IPS-15b (cell line): ENCODE data around the gene DDX54.

Experiments used
- H3K27me3 ChIP-seq: one replicate; pipeline ENCODE4 v1.6.1; 2013; ENCODE audit warnings: low read length; ENCODE audit not compliant: control insufficient read depth, insufficient read depth
- H3K36me3 ChIP-seq: one replicate; pipeline ENCODE4 v1.6.1; 2013; ENCODE audit warnings: low read length; ENCODE audit not compliant: control insufficient read depth, insufficient read depth
- H3K4me1 ChIP-seq: one replicate; pipeline ENCODE4 v1.6.1; 2013; ENCODE audit warnings: mild to moderate bottlenecking, low read length; ENCODE audit not compliant: control insufficient read depth, insufficient read depth
- H3K4me3 ChIP-seq: one replicate; pipeline ENCODE4 v1.5.1; 2013; ENCODE audit warnings: low read depth, low read length
- H3K9ac ChIP-seq: one replicate; pipeline ENCODE4 v1.6.1; 2013; ENCODE audit warnings: low read depth, mild to moderate bottlenecking, low read length
- H3K9me3 ChIP-seq: one replicate; pipeline ENCODE4 v1.6.1; 2013; ENCODE audit warnings: mild to moderate bottlenecking, low read length; ENCODE audit not compliant: control insufficient read depth, insufficient read depth

DDX54 gene

DNA sequence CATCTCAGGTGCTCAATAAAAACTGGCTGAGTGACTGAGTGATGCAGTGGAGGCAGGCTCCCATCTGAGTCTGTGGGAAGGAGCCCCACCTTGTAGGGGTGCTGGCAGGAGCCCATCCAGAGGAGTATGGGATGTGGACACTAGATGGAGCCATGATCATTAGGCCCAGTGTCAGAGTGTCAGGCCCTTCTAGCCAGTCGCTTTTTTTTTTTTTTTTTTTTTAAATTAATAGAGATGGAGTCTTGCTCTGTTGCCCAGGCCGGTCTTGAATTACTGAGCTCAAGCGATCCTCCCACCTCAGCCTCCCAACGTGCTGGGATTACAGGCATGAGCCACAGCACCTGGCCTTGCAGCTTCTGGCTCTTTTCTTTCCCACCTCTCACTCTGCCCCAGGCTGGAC, 11.7 kb upstream of the DDX54 start:
- no peaks in the 10 kb centered on the region for H3K4me1 ChIP-seq
- H3K36me3 ChIP-seq: no peaks in the 10 kb centered on the region
- no peaks in the 10 kb centered on the region for H3K27me3 ChIP-seq
- no peaks in the 10 kb centered on the region for H3K9me3 ChIP-seq
- no peak overlapping the region for H3K9ac ChIP-seq
- H3K4me3 ChIP-seq: no peak overlapping the region

DNA sequence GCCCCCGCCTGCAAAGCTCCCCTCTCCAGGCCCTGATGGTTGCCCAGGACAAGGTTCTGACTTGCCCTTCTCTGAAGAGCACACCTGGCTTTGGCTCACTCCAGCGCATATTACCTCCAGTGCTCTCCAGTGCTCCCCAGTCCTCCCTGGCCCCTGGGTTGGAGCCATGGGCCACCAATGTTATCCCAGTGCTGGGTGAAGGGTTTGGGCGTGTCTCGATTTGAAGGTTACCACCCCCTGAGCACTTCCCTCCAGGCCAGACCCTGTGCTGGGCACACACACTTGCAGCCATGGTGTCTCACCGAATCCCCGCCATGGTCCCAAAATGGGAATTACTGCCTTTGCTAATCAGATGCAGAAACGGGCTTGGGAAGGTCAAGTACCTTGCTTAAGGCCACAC, 11.3 kb upstream of the DDX54 start:
- no peak overlapping the region for H3K9ac ChIP-seq

DNA sequence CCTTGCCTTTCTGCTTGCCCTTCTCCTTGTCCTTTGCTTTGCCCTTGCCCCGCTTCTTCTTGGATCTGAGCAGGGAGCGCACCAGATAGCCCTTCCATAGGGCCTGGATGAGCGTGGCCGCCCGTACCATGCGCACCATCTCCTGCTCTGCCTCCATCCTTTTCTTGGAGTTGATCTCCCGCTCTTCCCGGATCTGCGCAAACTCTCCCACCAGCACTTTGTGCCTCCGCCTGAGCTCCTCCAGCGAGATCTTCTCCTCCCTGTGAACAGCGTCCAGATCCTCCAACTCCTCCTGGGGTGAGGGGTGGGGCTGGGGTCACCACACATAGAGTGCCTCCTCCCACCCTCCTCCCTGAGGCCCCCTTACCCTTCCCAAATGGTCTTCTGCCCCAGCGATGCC, 10.3 kb upstream of the DDX54 start:
- Histone ChIP-seq H3K4me1 (no peaks in the 10 kb centered on the region), H3K27me3 (no peaks in the 10 kb centered on the region), H3K36me3 (peaks cover 4% of the 10 kb centered on the region), H3K4me3 (no peak overlapping the region), H3K9me3 (no peaks in the 10 kb centered on the region), H3K9ac (no peak overlapping the region)

More for the DNA sequence above, 11.3 kb upstream of the DDX54 start:
- H3K4me1 ChIP-seq: no peaks in the 10 kb centered on the region
- H3K36me3 ChIP-seq: peaks cover 2% of the 10 kb centered on the region
- no peaks in the 10 kb centered on the region for H3K9me3 ChIP-seq
- no peak overlapping the region for H3K4me3 ChIP-seq
- no peaks in the 10 kb centered on the region for H3K27me3 ChIP-seq

DNA sequence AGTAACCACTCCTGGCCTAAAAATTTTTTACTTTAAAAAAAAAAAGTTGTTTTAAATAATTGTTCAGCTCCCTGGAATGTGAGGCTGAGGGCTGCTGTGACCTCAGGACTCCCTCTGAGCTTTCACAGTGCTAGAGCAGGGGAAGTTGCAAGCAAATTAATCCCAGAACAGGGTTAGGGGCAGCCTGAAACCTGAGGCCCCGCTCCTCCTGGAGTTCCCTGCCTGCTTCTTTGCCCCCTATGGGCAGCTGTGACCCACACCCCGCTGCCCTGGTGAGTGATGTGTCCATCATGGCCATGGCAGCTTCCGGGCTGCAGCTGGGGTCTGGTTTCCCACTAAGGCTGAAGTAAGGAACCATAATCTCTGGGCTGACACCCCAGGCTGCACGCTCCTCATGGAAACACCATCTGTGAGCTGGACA, 9.7 kb upstream of the DDX54 start:
- Histone ChIP-seq H3K4me1 (no peaks in the 10 kb centered on the region), H3K9me3 (no peaks in the 10 kb centered on the region), H3K4me3 (no peak overlapping the region), H3K27me3 (no peaks in the 10 kb centered on the region), H3K9ac (no peak overlapping the region), H3K36me3 (peaks cover 7% of the 10 kb centered on the region)

DNA sequence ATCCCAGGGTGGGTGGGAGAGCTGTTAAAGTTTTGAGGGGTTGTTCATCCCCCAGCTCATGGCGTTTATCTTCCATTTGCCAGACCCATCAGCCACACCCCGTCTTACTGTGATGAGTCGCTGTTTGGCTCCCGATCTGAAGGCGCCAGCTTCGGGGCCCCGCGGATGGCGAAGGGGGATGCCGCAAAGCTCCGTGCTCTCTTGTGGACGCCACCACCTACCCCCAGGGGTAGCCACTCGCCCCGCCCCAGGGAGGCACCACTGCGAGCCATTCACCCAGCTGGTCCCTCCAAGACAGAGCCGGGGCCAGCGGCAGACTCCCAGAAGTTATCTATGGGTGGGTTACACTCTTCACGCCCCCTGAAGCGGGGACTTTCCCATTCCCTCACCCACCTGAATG, 5.9 kb upstream of the DDX54 start:
- peaks cover 11% of the 10 kb centered on the region for H3K36me3 ChIP-seq
- H3K4me1 ChIP-seq: no peaks in the 10 kb centered on the region
- no peak overlapping the region for H3K9ac ChIP-seq
- H3K4me3 ChIP-seq: no peak overlapping the region
- no peaks in the 10 kb centered on the region for H3K27me3 ChIP-seq
- no peaks in the 10 kb centered on the region for H3K9me3 ChIP-seq

DNA sequence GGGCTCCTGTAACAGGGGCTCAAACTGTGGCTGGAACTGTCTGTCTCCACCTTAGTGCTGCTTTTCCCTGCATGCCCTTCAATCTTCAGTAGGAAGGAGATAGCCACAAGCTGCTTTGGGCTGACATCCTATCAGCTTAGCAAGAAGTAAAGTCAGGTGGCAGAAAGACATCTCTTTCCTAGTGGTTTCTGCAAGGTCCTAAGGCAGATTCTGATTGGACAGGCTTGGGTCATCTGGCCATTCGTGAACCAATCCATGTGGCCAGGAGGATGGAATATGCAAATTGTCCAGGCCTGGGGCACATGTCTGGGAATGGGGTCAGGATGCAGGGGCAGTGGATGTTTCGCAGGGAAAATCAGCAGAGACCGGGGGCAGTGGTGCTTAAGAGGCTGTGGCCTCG, 5.5 kb upstream of the DDX54 start:
- Histone ChIP-seq H3K4me3 (no peak overlapping the region), H3K27me3 (no peaks in the 10 kb centered on the region), H3K4me1 (no peaks in the 10 kb centered on the region), H3K36me3 (peaks cover 11% of the 10 kb centered on the region), H3K9ac (no peak overlapping the region), H3K9me3 (no peaks in the 10 kb centered on the region)

DNA sequence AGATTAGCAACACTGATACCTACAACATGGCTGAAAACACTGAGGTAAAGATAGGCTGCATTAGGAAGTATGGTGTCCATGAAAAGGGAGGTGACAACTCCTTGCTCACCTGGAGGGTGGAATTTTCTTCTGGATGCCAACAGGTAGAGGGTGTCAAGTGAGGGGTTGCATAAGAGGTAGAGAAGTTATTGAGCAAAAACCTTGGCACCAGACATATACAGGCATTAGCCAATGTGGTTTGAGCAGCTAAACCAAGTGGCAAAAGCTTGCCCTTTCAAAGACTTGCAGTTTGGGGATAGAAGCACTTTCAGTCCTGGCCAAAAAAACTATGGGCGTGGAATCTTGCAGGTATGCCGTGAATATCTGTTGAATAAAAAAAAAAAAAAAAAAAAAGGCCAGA, 4.1 kb upstream of the DDX54 start:
- Histone ChIP-seq H3K9ac (no peak overlapping the region), H3K27me3 (no peaks in the 10 kb centered on the region), H3K4me3 (no peak overlapping the region), H3K4me1 (no peaks in the 10 kb centered on the region), H3K9me3 (no peaks in the 10 kb centered on the region), H3K36me3 (peaks cover 11% of the 10 kb centered on the region)

DNA sequence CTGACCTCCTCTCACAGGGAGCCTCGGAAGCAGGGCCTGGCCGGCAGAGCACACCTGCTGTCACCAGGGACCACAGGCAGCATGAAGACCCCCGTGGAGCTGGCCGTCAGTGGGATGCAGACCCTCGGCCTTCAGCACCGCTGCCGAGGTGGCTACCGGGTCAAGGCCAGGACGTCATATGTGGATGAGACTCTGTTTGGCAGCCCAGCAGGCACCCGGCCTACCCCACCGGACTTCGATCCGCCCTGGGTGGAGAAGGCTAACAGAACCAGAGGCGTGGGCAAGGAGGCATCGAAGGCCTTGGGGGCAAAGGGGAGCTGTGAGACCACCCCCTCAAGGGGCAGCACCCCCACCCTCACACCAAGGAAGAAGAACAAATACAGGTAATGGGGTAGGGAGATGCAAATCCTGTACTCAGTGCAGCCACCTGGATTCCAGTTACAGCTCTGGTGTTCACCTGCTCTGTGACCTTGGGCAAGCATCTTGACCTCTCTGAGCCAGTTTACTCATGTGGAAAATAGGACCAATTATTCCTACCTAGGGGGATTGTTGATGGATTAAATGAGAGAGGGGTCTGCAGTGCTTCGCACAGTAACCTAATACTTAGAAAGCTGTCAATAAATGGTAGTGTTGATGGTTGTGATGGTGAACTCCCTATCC, 1.5 kb upstream of the DDX54 start:
- Histone ChIP-seq H3K9ac (no peak overlapping the region), H3K4me3 (peak overlapping the region; percentile 85), H3K9me3 (no peaks in the 10 kb centered on the region), H3K4me1 (no peaks in the 10 kb centered on the region), H3K36me3 (peaks cover 15% of the 10 kb centered on the region), H3K27me3 (no peaks in the 10 kb centered on the region)

DNA sequence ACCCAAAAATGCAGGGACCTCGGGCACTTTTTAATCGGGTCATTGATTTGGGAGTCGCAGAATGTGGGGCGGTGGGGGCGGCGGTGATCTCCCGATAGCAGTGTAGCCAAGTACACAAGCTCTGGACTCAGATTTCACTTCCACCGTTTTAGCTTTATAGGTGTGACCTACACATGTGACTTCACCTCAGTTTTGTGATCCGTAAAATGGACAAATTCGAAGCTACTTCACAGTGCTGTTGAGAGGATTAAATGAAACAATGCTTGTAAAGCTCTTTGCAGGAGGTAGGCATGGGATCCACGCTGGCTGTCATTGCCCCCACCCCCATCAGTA, 721 bp upstream of the DDX54 start:
- H3K4me3 ChIP-seq: peak overlapping the region; percentile 85

DNA sequence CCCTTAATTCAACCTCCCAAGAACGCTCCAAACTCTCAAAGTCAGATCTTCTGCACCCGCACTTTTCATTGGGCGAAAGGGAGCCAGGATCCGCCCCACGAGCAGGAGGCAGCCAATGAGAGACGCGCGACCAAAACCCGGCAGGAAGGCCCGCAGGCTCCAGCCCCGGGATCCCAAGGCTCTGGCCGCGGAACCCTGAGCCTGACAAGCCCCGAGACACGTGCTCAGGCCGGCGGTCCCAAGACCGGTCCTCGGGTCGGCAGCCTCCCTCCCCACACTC, 438 bp downstream of the DDX54 start:
- Histone ChIP-seq H3K9ac (peak overlapping the region; percentile 89), H3K36me3 (peaks cover 18% of the 10 kb centered on the region), H3K9me3 (no peaks in the 10 kb centered on the region), H3K4me3 (peak overlapping the region; percentile 85), H3K4me1 (no peaks in the 10 kb centered on the region), H3K27me3 (no peaks in the 10 kb centered on the region)

More for the DNA sequence above, 721 bp upstream of the DDX54 start:
- Histone ChIP-seq H3K27me3 (no peaks in the 10 kb centered on the region), H3K9ac (peak overlapping the region; percentile 89), H3K4me1 (no peaks in the 10 kb centered on the region), H3K9me3 (no peaks in the 10 kb centered on the region), H3K36me3 (peaks cover 11% of the 10 kb centered on the region)

DNA sequence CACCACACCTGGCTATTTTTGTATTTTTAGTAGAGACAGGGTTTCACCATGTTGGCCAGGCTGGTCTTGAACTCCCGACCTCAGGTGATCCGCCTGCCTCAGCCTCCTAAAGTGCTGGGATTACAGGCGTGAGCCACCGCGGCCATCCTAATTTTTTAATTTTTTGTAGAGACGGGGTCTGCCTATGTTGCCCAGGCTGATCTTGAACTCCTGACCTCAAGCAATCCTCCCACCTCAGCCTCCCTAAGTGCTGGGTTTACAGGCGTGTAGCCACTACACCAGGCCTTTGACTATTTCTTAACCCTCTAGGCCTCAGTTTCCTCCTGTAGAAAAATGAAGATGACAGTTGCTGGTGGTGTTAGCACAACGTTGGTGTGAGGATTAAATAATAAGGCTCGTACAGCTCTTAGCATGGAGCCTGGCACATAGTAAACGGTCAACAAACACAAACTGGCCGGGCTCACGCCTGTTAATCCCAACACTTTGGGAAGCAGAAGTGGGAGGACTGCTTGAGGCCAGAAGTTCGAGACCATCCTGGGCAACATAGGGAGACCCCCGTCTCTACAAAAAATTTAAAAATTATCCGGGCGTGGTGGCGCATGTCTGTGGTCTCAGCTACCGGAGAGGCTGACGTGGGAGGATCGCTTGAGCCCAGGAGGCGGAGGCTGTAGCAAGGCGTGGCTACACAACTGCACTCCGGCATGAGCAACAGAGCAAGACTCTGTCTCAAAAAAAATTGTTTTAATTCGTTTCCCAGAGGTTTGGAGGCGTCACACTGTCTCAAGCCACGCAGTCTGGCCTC, 979 bp downstream of the DDX54 start:
- Histone ChIP-seq H3K36me3 (peaks cover 18% of the 10 kb centered on the region), H3K4me1 (no peaks in the 10 kb centered on the region), H3K27me3 (no peaks in the 10 kb centered on the region), H3K4me3 (peak overlapping the region; percentile 85), H3K9ac (no peak overlapping the region), H3K9me3 (no peaks in the 10 kb centered on the region)

DNA sequence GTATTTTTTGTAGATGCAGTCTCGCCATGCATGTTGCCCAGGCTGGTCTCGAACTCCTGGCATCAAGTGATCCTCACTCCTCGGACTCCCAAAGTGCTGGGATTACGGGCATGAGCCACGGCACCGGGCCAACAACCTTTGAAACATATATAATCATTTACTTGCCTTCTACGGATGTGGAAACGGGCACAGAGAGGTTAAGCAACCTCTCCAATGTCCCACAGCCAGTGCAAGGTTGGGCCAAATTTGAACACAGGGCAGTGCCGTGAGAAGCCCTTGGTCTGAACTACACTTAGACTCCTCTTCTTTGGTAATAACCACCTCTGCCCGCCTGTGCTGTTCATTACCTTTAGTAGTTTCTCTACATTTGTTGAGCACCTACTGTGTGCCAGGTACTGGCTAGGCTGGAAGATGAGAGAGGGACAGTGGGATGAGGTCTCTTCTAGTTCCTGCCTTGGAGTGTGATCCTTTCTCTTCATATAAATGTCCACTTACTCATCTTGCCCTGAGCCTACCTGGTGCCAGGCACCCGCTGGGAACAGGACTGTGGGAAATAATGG, 2.2 kb downstream of the DDX54 start:
- H3K36me3 ChIP-seq: peaks cover 23% of the 10 kb centered on the region
- no peak overlapping the region for H3K9ac ChIP-seq
- H3K4me1 ChIP-seq: no peaks in the 10 kb centered on the region
- H3K9me3 ChIP-seq: no peaks in the 10 kb centered on the region
- no peaks in the 10 kb centered on the region for H3K27me3 ChIP-seq
- H3K4me3 ChIP-seq: no peak overlapping the region
